Mesenteric fat pad (tissue), 1 donor: ENCODE measurements around the gene RASGRP2. TPM values are rescaled to one million over a fixed set of nuclear protein-coding genes. Genes with fewer than 3 reads are reported as not detected.

Source experiments
- DNase-seq: peaks from one replicate; pipeline ENCODE4 v3.0.0-alpha.2; 2020; ENCODE audit warnings: low spot score
- total RNA-seq: library from RNA; stranded (reverse); fragmentation: NEBNext Ultra II Directional; extraction: Animal tissue kit (Norgen Biotek cat#: 25700); gene quantifications from one replicate; pipeline ENCODE4 v1.2.1, GENCODE V29; 2021
- donor health status: DM: yes; HTN: yes; CAD: no.

Gene RASGRP2
- total RNA-seq, 1 donor from 2014 or later = 22.0 TPM

DNA sequence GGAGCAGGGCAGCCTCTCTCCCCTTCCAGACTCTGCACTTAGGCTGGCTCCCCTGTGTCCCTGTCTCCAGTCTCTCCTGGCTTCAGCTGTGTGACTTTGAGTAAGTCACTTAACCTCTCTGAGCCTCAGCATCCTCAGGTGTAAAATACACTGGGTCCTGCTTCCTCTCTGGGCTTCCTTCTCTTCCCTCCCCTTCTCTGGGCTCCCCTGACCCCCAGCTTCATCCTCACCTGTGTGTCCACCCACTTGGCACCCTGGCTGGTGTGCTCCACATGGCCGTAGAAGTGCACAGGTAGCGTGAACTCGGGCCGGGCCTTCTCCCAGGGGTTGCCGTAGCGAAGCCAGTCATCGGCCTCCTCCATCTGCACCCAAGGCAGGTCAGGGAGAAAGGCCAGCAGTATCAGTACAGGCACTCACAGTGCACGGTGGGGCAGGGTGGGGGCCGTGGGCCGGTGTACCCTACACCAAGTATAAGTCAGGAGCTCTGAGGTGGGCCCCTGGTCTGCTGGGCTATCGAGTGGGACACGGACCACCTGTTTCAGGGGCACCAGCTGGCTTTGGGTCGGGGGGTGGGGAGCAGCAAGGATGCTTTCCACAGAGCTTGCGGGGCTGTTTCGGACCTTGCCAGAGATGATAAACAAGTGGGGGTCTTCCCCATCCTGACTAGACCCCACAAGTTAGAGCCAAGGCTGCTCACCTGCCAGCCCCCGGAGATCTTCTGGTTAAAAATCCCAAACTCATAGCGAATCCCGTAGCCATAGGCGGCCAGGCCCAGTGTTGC lies 13.8 kb upstream of the RASGRP2 start:
- peak; percentile 86 for DNase-seq

GRCh38 chr11:64755681-64756361 lies 11.9 kb upstream of the RASGRP2 start:
- peak; percentile 69 for DNase-seq

GRCh38 chr11:64754919-64755662 lies 11.1 kb upstream of the RASGRP2 start:
- DNase-seq = peak; percentile 86

DNA sequence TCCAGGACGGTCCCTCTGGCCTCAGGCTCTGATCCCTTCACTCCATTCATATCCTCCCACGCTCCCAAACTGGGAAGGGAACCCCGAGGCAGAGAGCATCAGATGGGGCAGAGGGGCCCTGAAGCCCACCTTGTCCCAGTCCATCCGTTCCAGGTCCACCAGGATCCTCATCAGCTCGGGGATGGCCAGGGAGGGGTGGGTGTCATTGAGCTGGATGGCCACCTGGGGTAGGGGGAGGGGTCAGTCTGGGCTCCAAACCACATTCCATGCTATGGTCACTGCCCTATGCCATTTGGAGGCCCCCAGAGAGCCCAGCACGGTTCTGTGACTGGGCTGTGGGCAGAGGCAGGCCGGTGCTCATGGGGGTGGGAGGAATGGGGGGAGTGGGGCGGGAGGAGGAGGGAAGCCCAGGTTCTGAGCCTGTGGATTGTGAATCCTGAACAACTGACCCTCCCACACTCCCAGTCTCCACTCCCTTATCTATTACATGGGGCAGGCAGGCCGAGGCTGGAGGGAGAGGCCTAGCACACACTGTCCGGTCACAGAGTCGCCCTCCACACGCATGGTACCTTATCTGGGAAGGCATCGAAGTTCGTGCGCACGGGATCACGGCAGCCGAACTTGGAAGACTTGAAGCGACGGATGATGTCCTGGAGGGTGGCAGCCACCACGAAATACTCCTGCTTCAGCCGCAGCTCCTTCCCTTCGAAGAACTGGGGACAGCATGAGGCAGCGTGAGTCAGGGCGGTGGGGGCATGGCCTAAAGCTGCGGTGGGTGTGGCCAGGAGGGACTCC lies 10.4 kb upstream of the RASGRP2 start:
- peak; percentile 43 for DNase-seq

GRCh38 chr11:64753380-64754123 lies 9.6 kb upstream of the RASGRP2 start:
- no peak for DNase-seq

DNA sequence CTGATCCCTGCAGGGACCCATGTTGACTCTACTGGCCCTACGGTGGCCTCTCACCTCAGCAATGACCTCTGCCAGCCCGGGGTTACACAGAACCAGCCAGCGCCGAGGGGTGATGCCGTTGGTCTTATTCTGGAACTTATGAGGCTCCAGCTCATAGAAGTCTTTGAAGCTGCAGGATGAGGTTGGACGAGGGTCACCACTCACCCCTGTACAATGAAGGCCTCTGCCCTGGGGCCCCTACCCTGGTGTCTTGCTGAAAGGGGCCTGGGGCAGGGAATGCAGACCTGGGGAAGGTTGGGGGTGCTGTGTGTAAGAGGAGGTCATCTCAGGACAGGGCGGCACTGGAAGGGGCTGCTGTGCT lies 9.1 kb upstream of the RASGRP2 start:
- no peak for DNase-seq

DNA sequence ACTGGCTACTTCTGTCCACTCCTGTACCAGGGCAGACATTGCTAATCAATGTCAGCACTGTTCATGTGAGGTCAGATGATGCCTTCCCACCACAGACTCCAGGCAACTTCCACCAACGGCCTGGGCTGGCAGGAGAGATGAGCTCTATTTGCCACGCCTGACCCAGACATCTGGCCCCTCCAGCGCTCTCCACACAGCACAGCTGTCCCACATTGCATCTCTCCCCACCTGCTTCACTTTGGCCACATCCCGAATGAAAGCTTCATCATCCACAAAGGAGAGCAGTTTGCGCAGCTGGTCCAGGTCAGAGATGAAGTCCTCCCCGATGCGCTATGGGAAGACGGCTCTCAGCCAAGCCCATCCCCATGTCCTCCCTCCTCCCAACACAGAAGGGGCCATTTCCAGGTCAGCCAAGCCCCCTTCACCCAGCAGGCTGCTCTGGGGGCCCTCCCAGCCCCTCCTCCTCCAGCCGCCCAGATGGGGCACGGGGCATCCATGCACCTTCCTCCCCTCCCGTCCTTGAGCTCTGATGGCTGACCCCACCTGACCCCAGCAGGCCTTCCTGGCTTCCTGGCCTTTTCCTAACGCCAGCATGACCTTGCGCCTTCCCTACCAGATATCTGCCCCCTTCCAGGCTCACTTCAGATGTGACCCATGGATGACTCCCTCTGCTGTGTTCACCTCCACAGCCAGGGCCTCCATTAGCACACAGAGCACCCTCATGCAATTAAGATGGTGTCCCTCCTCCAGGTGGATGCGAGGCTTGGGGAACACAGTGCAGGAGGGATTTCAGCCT lies 8.4 kb upstream of the RASGRP2 start:
- no peak for DNase-seq

GRCh38 chr11:64751580-64751979 lies 7.6 kb upstream of the RASGRP2 start:
- DNase-seq = no peak

GRCh38 chr11:64751136-64751535 lies 7.2 kb upstream of the RASGRP2 start:
- no peak for DNase-seq

DNA sequence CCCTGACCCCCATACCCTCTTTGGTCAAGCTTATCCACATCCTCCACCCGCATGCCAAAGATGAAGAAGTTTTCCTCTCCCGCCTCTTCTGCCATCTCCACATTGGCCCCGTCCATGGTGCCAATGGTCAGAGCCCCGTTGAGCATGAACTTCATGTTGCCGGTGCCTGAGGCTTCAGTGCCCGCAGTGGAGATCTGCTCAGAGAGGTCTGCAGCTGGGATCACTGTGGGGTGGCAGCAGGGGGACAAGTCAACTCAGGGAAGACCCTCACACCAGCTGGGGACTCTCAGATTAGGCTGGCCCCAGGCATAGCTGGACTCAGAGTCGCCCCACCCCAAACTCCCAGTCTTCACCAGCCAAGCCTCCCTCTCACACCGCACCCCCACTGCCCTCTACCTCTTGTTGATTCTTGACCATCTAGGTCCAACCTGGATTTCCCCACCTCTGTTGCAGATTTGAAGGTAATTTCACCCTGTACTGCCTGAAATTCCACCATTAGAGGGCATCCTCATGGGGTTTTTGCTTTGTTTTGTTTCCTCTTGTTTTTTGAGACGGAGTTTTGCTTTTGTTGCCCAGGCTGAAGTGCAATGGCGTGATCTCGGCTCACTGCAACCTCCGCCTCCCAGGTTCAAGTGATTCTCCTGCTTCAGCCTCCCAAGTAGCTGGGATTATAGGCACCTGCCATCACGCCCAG lies 6.6 kb upstream of the RASGRP2 start:
- no peak for DNase-seq

GRCh38 chr11:64747961-64748665 lies 4.2 kb upstream of the RASGRP2 start:
- DNase-seq = no peak

DNA sequence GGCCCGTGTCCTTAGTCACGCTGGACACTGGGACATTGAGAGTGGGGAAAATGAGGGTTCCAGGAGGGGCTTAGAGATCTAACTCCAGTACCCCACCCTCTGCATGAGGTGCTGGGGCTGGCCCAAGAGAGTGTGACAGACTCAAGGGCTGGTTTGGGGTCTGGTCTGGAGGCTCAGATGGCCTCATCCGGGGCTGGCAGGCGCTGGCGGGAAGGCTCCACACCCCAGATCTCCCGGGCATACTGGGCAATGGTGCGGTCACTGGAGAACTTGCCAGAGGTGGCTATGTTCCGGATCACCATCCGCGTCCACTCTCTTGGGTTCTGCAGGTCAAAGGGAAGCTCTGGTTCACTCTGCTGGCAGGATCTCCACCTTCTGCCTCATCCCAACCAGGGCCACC lies 2.5 kb upstream of the RASGRP2 start:
- no peak for DNase-seq

- peak; percentile 96 for DNase-seq
Observed at GRCh38 chr11:64745521-64746328, 1.8 kb upstream of the RASGRP2 start.

- DNase-seq = peak; percentile 93
Observed at GRCh38 chr11:64745189-64745520, 1.2 kb upstream of the RASGRP2 start.

DNA sequence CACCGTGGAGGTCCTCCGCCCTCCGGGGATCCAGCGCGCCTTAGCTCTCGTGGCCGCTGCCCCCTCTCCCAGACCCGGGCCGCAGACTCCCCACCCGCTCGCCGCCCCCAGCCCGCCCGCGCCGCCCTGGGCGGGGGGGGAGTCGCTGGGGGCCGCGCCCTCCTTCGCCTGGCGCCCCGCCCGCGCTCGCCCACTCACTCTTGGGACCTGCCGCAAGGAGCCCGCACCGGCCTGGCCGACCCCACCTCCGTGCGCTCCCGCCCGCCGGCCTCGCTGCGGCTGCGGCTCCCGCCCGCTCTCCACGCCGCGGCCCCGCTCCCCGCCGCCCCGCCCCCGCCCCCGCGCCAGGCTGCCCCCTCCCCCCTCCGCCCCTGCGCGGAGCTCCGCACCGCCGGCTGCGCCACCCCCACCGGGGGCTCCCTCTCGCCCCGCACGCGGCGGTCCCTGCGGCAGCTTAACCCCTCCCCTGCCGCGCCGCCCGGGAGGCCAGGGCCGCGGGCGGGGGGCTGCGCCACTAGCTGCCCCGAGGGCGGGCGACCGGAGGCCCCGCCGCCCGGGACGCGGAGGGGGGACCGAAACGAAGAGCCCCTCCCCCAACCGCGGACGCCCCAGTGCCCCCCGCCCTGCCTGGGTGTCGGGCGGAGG lies 724 bp upstream of the RASGRP2 start:
- no peak for DNase-seq

DNA sequence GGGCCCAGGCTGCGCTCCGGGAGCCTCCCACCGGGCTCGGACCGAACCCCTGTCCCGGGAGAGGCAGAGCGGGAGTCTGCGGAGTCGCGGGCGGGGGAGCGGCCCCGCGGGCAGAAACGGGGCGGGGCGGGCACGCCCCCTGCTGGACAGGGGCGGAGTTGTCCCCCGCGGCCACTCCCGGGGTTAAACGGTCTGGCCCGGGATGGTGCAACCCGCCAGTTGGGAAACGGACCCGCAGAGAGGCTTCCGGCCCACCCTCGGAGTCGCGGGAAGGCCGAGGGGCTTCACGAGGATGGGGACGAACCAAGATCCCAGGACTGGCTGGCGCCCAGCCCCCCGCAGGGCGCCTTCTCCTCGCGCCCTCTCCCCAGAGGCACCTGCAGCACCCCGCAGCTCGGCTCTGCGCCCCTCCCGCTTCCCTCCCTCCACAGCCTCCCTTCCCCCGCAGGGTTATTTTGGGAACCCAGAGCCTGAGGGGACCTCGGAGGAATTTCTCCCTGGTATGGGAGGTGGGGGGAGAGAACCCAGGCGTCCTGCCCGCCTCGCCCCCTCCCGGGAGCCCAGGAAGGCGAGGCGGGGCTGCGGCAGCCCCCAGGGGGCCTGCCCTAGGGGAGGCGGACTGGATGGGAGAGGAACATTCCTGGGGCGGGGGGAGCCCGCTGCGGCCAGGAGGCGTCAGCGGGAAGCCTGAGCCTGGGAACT lies 902 bp downstream of the RASGRP2 start:
- peak; percentile 97 for DNase-seq
